GM13977 (cell line): Measurements from ENCODE around the gene ZBED4.

Source experiments
- DNase-seq: peaks from one replicate; pipeline ENCODE4 v3.0.0; 2012; ENCODE audit warnings: low spot score
- in situ Hi-C: fragments of 300-500 bp; cut with MboI; formaldehyde crosslinking; loops from one replicate; pipeline ENCODE4 v1.12.0; 2022; ENCODE audit warnings: low sequenced_read_pairs, low pct_unique_long_range_greater_than_20kb, mixed read lengths, inconsistent platforms; ENCODE audit not compliant: unreplicated experiment
- TF ChIP-seq, protein P1 (sequence below): IDR thresholded peaks from 2 replicates; pipeline ENCODE4 v1.5.1; 2012; ENCODE audit warnings: mild to moderate bottlenecking, control low read depth; ENCODE audit not compliant: insufficient read depth; ENCODE audit errors: extremely low read depth, missing control alignments

The ZBED4 gene

DNA sequence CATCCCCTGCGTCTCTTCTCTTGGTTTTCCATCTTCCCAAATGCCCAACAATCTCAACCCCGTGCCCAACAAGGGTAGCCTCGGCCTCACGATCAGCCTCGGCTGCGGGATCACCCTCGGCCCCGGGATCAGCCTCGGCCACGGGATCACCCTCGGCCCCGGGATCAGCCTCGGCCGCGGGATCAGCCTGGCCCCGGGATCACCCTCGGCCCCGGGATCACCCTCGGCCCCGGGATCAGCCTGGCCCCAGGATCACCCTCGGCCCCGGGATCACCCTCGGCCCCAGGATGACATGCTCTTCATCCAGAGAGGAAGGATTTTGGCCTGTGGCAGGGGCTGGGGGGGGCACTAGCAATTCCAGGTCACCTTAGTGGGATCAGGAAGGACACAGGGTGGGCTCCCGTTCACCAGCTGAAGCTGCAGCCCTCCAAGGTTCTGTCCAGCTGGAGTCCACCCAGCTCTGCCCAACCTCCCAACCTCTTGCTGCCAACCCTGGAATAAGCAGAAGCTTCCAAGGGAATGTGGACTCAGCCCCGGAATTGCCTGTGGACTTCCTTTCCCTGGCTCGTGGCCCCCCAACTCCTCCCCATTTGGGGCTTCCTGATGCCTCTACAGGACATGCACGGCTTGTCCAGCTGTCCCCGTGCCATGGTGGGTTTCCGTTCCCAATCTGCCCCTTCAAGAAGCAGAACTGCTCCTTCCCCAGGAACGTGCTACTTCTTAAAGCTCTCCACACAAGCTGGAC, 58.4 kb downstream of the ZBED4 start:
- TF ChIP-seq, protein P1, sequence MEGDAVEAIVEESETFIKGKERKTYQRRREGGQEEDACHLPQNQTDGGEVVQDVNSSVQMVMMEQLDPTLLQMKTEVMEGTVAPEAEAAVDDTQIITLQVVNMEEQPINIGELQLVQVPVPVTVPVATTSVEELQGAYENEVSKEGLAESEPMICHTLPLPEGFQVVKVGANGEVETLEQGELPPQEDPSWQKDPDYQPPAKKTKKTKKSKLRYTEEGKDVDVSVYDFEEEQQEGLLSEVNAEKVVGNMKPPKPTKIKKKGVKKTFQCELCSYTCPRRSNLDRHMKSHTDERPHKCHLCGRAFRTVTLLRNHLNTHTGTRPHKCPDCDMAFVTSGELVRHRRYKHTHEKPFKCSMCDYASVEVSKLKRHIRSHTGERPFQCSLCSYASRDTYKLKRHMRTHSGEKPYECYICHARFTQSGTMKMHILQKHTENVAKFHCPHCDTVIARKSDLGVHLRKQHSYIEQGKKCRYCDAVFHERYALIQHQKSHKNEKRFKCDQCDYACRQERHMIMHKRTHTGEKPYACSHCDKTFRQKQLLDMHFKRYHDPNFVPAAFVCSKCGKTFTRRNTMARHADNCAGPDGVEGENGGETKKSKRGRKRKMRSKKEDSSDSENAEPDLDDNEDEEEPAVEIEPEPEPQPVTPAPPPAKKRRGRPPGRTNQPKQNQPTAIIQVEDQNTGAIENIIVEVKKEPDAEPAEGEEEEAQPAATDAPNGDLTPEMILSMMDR = no peak
- in situ Hi-C loops = no loop called here
- no peak for DNase-seq

DNA sequence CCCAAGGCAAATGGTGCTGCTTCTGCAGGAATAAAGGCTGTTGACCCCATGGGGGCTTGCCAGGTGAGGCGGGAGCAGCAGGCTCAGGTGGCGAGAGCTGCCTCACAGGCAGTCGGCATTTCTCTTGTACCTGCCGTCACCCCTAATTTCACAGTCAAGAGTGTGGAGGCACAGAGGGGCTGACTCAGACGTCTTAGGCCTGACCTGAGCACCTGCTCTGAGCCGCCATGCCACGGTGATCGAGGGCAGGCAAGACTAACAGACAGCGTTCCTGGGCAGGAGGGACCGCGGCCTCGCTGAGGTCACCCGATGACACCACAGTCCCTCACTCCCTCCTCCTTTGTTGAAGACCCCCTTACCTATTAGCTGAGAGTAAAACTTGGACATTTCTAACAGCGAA, 59.4 kb downstream of the ZBED4 start:
- TF ChIP-seq, protein P1 = no peak
- DNase-seq = no peak
- in situ Hi-C loops = no loop called here

DNA sequence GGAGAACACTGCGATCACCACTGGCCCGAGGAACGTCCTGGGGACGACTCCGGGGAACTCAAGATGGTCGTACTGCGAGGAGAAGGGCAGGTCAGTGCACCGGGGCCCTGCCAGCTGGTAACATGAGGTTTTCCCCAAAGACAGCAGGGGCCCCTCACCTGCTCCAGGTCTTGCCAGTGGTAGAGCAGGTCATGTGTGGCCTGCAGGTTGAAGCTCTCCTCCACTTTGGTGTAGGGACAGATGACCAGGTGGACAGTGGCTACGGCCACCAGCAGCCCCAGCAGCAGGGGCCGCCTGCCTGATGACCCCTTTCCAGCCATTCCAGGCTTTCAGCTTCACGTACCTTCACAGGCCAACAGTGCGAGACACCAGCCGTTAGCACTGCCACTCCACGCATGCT, 59.8 kb downstream of the ZBED4 start:
- DNase-seq = no peak
- in situ Hi-C loops = no loop called here
- TF ChIP-seq, protein P1 = no peak

DNA sequence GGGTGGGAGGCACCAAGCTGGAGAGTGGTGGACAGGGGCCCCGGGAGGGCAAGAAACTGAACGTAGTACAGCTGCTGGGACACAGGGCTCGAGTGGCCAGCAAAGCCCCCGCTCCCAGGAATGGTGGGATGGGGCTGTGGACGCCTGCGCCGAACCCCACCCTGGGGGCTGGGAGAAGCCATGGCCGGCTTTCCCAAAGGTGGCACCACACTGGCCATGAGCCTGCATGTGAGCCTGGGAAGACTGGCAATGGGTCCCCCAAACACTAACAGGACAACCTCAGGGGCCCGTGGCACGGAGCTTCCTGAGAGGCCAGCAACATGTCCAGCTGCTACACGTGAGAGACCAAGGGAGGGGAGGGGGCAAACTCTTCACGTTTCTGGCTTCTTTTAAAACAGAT, 60.6 kb downstream of the ZBED4 start:
- no peak for DNase-seq
- TF ChIP-seq, protein P1 = no peak
- in situ Hi-C loops = no loop called here

DNA sequence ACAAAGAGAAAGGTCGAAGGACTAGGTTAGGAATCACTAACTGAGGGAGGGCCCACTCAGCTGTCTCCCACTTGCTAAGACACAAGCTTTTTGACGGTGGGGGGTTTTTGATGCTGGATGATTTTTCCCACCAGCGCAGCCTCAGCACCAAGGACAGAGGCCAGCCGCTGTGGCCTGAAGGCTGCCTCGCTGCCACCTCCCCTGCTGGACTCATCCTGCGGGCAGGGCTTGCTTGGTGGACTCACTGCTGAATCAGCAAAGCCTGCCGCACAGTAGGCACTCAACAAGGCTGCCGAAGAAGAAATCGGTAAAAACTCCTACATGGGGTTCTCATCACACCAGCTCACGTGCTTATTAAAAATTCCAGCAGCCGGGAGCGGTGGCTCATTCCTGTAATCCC, 62.0 kb downstream of the ZBED4 start:
- TF ChIP-seq, protein P1 = no peak
- in situ Hi-C loops = no loop called here
- no peak for DNase-seq

DNA sequence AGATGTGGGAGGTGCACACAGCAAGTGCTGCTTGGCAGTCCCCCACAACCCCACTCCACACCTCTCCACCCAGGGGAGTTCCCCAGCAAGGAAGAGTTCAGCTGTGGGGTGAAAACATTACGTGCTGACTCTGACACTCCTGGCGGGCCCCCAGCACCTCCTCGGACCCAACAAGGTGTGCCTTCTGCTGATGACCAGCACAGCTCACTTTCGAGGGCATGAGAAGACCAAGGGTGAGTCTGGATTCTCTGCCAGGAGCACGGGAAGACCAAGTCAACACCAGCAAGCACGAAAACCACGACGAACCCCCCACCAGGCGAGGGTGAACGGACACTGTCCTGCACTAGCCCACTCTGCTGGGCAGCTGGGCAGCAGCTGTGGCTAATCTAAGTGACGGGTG, 63.2 kb downstream of the ZBED4 start:
- no peak for DNase-seq
- TF ChIP-seq, protein P1 = no peak
- in situ Hi-C loops = no loop called here
